ENCODE measurements around the gene SCLT1.

The SCLT1 gene

DNA sequence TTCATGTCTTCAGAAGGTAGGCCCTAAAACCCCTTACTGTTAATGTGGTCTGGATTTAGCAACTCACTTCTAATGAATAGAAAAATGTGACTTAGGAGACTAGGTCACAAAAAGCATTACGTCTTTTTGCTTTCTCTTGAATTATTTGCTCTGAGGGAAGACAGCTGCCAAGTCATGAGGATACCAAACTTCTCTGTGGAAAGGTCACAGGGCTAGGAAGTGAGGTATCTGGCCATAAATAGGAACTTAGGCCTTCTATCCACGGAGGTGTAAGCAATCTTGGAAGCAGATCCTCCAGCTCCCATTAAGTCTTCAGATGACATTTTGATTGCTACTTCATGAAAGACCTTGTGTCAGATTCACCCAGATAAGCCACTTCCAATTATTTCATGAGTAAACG, 163.3 kb downstream of the SCLT1 start:
- Histone ChIP-seq H3K18ac (ENCODE audit: low read depth in 1 of 2, low read length in 2 of 2) (no peak overlapping the region), H4K91ac (ENCODE audit: low read length) (no peak overlapping the region), H3K27ac (ENCODE audit: low read length, poor library complexity, severe bottlenecking) (no peak overlapping the region), H3K4me1 (ENCODE audit: control insufficient read depth, insufficient read depth, low read depth, low read length) (no peaks in the 10 kb centered on the region), H3K9ac (ENCODE audit: low read length) (no peak overlapping the region), H3K4ac (ENCODE audit: low read depth in 1 of 2, low read length in 2 of 2) (no peak overlapping the region), H3K9me3 (ENCODE audit: control insufficient read depth, low read length) (peaks cover 49% of the 10 kb centered on the region), H3K23ac (ENCODE audit: low read length in 2 of 2) (no peak overlapping the region), H3K79me1 (replicated peaks; ENCODE audit: low read length, poor library complexity, severe bottlenecking) (peaks cover 2% of the 10 kb centered on the region), H2BK5ac (ENCODE audit: low read depth, low read length, poor library complexity, severe bottlenecking) (no peak overlapping the region), H2BK120ac (ENCODE audit: low read depth, low read length) (no peak overlapping the region), H3K27me3 (ENCODE audit: control insufficient read depth in 1 of 2, insufficient read depth in 1 of 2, low read length in 2 of 2) (no peaks in the 10 kb centered on the region), H4K8ac (ENCODE audit: low read length) (no peak overlapping the region), H3K4me2 (ENCODE audit: low read length, poor library complexity, severe bottlenecking) (no peak overlapping the region), H2AK5ac (ENCODE audit: low read length, severe bottlenecking) (no peak overlapping the region), H2AFZ (ENCODE audit: low read depth, low read length) (no peak overlapping the region), H3K36me3 (ENCODE audit: control insufficient read depth in 1 of 2, insufficient read depth in 2 of 2, low read depth in 1 of 2, low read length in 2 of 2) (peaks cover 2 to 9% of the 10 kb centered on the region in 2 experiments), H2BK12ac (ENCODE audit: low read length in 2 of 2) (no peak overlapping the region), H3K4me3 (ENCODE audit: insufficient read depth in 1 of 2, low read depth in 1 of 2, low read length in 2 of 2) (no peak overlapping the region), H3K14ac (ENCODE audit: low read length in 2 of 2) (no peak overlapping the region), H2BK15ac (ENCODE audit: low read depth, poor library complexity, severe bottlenecking) (no peak overlapping the region)
- WGBS: 44% methylated on average over 2 of the region's 3 CpGs
- DNase-seq: no peak

DNA sequence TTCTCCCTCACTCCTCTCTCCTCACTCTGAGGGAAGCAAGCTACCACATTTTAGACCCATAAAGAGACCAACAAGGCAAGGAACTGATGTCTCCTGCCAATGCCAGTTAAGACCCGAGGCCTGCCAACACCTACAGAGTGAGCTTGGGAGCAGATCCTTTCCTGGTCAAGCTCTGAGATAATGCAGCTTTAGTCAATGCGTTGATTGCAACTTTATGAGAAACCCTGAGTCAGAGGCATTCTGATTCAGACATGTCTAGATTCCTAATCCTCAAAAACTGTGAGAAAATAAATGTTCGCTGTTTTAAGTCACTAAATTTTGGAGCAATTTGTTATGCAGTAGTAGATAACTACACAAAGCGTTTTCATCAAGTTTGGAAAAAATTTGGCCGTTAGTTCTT, 168.4 kb downstream of the SCLT1 start:
- Histone ChIP-seq H3K4me1 (ENCODE audit: control insufficient read depth, insufficient read depth, low read depth, low read length) (no peaks in the 10 kb centered on the region), H4K91ac (ENCODE audit: low read length) (no peak overlapping the region), H3K9me3 (ENCODE audit: control insufficient read depth, low read length) (peaks cover 33% of the 10 kb centered on the region), H3K4ac (ENCODE audit: low read depth in 1 of 2, low read length in 2 of 2) (no peak overlapping the region), H3K27ac (ENCODE audit: low read length, poor library complexity, severe bottlenecking) (no peak overlapping the region), H2BK12ac (ENCODE audit: low read length in 2 of 2) (no peak overlapping the region), H3K23ac (ENCODE audit: low read length in 2 of 2) (no peak overlapping the region), H3K4me3 (ENCODE audit: insufficient read depth in 1 of 2, low read depth in 1 of 2, low read length in 2 of 2) (no peak overlapping the region), H2BK5ac (ENCODE audit: low read depth, low read length, poor library complexity, severe bottlenecking) (no peak overlapping the region), H2AK5ac (ENCODE audit: low read length, severe bottlenecking) (no peak overlapping the region), H3K18ac (ENCODE audit: low read depth in 1 of 2, low read length in 2 of 2) (no peak overlapping the region), H3K14ac (ENCODE audit: low read length in 2 of 2) (no peak overlapping the region), H3K36me3 (ENCODE audit: control insufficient read depth in 1 of 2, insufficient read depth in 2 of 2, low read depth in 1 of 2, low read length in 2 of 2) (peaks cover 2 to 8% of the 10 kb centered on the region in 2 experiments), H3K4me2 (ENCODE audit: low read length, poor library complexity, severe bottlenecking) (no peak overlapping the region), H2BK120ac (ENCODE audit: low read depth, low read length) (no peak overlapping the region), H4K8ac (ENCODE audit: low read length) (no peak overlapping the region), H3K27me3 (ENCODE audit: control insufficient read depth in 1 of 2, insufficient read depth in 1 of 2, low read length in 2 of 2) (no peaks in the 10 kb centered on the region), H2AFZ (ENCODE audit: low read depth, low read length) (no peak overlapping the region), H2BK15ac (ENCODE audit: low read depth, poor library complexity, severe bottlenecking) (no peak overlapping the region), H3K9ac (ENCODE audit: low read length) (no peak overlapping the region), H3K79me1 (replicated peaks; ENCODE audit: low read length, poor library complexity, severe bottlenecking) (peaks cover 2% of the 10 kb centered on the region)
- DNase-seq: no peak
- WGBS: 96% methylated on average over 5 of the region's 5 CpGs

DNA sequence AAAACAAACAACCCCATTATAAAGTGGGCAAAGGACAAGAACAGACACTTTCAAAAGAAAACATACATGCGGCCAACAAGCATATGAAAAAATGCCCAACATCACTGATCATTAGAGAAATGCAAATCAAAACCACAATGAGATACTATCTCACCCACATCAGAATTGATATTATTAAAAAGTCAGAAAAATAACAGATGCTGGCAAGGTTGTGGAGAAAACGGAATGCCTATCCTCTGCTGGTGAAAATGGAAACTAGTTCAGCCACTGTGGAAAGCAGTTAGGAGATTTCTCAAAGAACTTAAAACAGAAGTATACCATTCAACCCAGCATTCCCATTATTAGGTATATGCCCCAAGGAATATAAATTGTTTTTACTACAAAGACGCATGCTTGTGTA, 171.4 kb downstream of the SCLT1 start:
- Histone ChIP-seq H3K23ac (ENCODE audit: low read length in 2 of 2) (no peak overlapping the region), H4K8ac (ENCODE audit: low read length) (no peak overlapping the region), H2BK120ac (ENCODE audit: low read depth, low read length) (no peak overlapping the region), H3K36me3 (ENCODE audit: control insufficient read depth in 1 of 2, insufficient read depth in 2 of 2, low read depth in 1 of 2, low read length in 2 of 2) (peaks cover 0 to 3% of the 10 kb centered on the region in 2 experiments), H2BK5ac (ENCODE audit: low read depth, low read length, poor library complexity, severe bottlenecking) (no peak overlapping the region), H3K79me1 (replicated peaks; ENCODE audit: low read length, poor library complexity, severe bottlenecking) (peaks cover 3% of the 10 kb centered on the region), H3K18ac (ENCODE audit: low read depth in 1 of 2, low read length in 2 of 2) (no peak overlapping the region), H3K4me1 (ENCODE audit: control insufficient read depth, insufficient read depth, low read depth, low read length) (no peaks in the 10 kb centered on the region), H3K14ac (ENCODE audit: low read length in 2 of 2) (no peak overlapping the region), H2AFZ (ENCODE audit: low read depth, low read length) (no peak overlapping the region), H2BK15ac (ENCODE audit: low read depth, poor library complexity, severe bottlenecking) (no peak overlapping the region), H3K9ac (ENCODE audit: low read length) (no peak overlapping the region), H3K4ac (ENCODE audit: low read depth in 1 of 2, low read length in 2 of 2) (no peak overlapping the region), H3K27ac (ENCODE audit: low read length, poor library complexity, severe bottlenecking) (no peak overlapping the region), H3K27me3 (ENCODE audit: control insufficient read depth in 1 of 2, insufficient read depth in 1 of 2, low read length in 2 of 2) (no peaks in the 10 kb centered on the region), H2AK5ac (ENCODE audit: low read length, severe bottlenecking) (no peak overlapping the region), H3K4me3 (ENCODE audit: insufficient read depth in 1 of 2, low read depth in 1 of 2, low read length in 2 of 2) (no peak overlapping the region), H4K91ac (ENCODE audit: low read length) (no peak overlapping the region), H2BK12ac (ENCODE audit: low read length in 2 of 2) (no peak overlapping the region), H3K4me2 (ENCODE audit: low read length, poor library complexity, severe bottlenecking) (no peak overlapping the region), H3K9me3 (ENCODE audit: control insufficient read depth, low read length) (peaks cover 18% of the 10 kb centered on the region)
- no peak for DNase-seq
- 100% methylated on average over 1 of the region's 3 CpGs for WGBS

DNA sequence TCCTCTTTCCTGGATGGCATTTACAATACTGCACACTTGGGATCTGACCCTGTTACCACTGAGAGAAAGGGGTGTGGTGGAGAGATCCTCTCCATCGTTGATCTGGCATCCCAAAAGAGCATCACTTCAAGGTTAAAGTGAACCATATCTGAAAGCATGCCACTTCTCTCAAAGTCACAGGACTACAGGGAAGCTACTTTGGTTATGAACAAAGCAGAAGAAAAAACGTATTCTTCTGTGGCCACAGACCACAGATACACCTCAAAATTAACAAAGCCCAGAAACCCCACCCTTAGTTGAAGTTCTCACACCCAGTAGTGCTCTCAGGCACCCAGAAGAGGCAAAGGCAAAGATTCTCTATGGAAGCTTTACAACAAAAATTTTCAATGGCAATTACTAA, 175.6 kb downstream of the SCLT1 start:
- no peak overlapping the region for H2BK15ac ChIP-seq (ENCODE audit: low read depth, poor library complexity, severe bottlenecking)
- H3K23ac ChIP-seq (ENCODE audit: low read length in 2 of 2): no peak overlapping the region
- no peak overlapping the region for H3K18ac ChIP-seq (ENCODE audit: low read depth in 1 of 2, low read length in 2 of 2)
- no peak overlapping the region for H2BK5ac ChIP-seq (ENCODE audit: low read depth, low read length, poor library complexity, severe bottlenecking)
- H3K9me3 ChIP-seq (ENCODE audit: control insufficient read depth, low read length): peaks cover 4% of the 10 kb centered on the region
- no peak overlapping the region for H3K4me3 ChIP-seq (ENCODE audit: insufficient read depth in 1 of 2, low read depth in 1 of 2, low read length in 2 of 2)
- H4K91ac ChIP-seq (ENCODE audit: low read length): no peak overlapping the region
- no peak overlapping the region for H3K4ac ChIP-seq (ENCODE audit: low read depth in 1 of 2, low read length in 2 of 2)
- no peak for DNase-seq
- H3K36me3 ChIP-seq (ENCODE audit: control insufficient read depth in 1 of 2, insufficient read depth in 2 of 2, low read depth in 1 of 2, low read length in 2 of 2): no peaks in the 10 kb centered on the region
- no peak overlapping the region for H2AK5ac ChIP-seq (ENCODE audit: low read length, severe bottlenecking)
- H2BK120ac ChIP-seq (ENCODE audit: low read depth, low read length): no peak overlapping the region
- WGBS: 93% methylated on average over 2 of the region's 2 CpGs
- no peak overlapping the region for H2AFZ ChIP-seq (ENCODE audit: low read depth, low read length)
- no peak overlapping the region for H2BK12ac ChIP-seq (ENCODE audit: low read length in 2 of 2)
- peaks cover 3% of the 10 kb centered on the region for H3K79me1 ChIP-seq (replicated peaks; ENCODE audit: low read length, poor library complexity, severe bottlenecking)
- no peak overlapping the region for H3K14ac ChIP-seq (ENCODE audit: low read length in 2 of 2)
- H4K8ac ChIP-seq (ENCODE audit: low read length): no peak overlapping the region
- H3K4me1 ChIP-seq (ENCODE audit: control insufficient read depth, insufficient read depth, low read depth, low read length): no peaks in the 10 kb centered on the region
- no peak overlapping the region for H3K4me2 ChIP-seq (ENCODE audit: low read length, poor library complexity, severe bottlenecking)
- H3K27me3 ChIP-seq (ENCODE audit: control insufficient read depth in 1 of 2, insufficient read depth in 1 of 2, low read length in 2 of 2): no peaks in the 10 kb centered on the region
- no peak overlapping the region for H3K27ac ChIP-seq (ENCODE audit: low read length, poor library complexity, severe bottlenecking)
- H3K9ac ChIP-seq (ENCODE audit: low read length): no peak overlapping the region
